HG02642 (cell line): ENCODE results near the gene CPVL.
"Not testable (repeated sequence)": the region's sequence is repeated elsewhere in the genome, so short reads cannot be mapped to it uniquely, and the experiment has no call there.

Source experiments
- ATAC-seq: cut with Tn5 transposase; IDR thresholded peaks from one replicate; pipeline ENCODE4 v1.9.1; 2021; ENCODE audit warnings: mild to moderate bottlenecking; ENCODE audit not compliant: unreplicated experiment, poor library complexity

The CPVL gene

GRCh38 chr7:29123626-29124190 lies 22.6 kb downstream of the CPVL start:
- ATAC-seq: no peak

- no peak for ATAC-seq
Measured at GRCh38 chr7:29122759-29123158, 23.6 kb downstream of the CPVL start.

DNA sequence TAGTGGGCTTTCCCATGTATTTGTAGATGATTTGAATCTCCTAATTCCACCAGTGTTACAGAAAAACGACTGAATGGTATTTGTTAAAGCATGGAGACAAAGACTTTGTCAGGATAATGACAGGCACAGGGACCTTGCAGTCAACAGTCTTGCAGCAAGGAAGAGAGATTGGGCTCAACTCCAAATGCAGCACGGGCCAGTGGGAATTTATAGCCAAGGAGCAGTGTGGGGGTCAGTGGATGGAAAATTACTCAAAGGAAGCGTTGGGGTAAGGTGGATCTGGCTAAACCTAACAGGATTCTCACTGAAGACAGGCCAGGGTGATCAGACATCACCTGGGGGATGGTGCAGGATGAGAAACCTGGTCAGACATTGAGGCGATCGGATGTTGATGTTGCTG lies 24.3 kb downstream of the CPVL start:
- ATAC-seq: no peak

DNA sequence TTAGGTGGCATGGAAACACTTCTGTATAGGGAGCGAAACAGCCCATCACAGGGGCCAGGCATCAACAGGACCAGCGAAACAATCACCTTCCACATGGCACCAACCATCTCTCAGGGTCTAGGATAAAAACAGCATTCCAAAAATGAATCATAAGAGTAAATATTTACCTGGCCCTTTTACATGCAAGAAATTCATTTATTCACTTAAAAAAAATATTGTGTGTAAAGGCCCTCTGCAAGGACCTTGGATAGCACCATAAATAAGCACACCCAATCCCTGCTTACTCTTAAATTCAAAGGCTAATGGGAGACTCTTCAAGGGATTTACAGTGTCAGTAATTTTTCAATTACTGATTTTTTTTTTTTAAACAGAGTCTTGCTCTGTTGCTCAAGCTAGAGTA lies 25.4 kb downstream of the CPVL start:
- ATAC-seq: no peak

GRCh38 chr7:29119538-29119937 lies 26.8 kb downstream of the CPVL start:
- ATAC-seq: no peak

GRCh38 chr7:29116361-29117200 lies 29.8 kb downstream of the CPVL start:
- ATAC-seq: no peak

DNA sequence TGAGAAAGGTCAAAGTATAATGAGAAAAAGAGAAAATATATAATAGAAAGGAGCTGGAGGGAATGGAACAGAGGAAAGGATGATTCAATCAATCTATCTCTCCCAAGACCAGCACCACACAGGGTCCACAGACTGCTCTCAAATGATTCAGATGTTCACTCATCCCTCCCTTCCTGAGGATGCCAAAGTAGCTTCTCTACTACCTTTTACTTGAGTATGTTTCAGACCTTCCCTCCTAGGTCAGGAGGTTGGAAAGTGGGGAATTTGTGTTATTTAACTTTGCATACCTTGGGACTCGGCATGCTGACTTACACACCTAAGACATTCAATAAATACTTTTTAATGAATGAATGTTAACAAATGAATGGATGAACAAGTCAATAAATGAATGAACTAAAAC lies 30.6 kb downstream of the CPVL start:
- no peak for ATAC-seq

DNA sequence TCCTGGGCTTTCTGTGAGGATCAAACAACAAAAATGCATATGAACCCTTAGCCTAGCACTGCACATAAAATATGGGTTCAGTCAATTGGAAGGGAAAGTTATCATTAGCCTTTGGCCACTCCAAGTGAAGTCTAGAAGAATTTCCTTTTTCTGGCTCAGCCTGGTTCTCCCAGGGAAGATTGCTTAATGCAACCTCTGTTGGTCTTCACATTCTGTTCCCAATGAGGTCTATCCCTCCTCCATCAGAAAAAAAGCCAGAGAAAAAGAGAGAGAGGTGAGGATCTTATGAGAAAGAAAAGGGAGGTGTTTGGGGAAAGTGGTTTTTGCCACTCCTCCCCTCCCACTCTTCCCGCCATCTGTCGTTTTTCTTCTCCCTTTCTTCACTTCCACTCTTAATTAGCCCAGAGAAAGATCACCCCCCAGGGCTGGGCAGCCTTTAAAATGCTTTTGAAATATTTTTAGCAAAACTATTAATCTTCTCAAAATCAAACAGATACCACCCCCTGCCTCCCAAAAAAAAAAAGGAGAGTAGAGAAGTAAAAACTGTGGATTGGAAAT lies 31.1 kb downstream of the CPVL start:
- ATAC-seq: no peak

DNA sequence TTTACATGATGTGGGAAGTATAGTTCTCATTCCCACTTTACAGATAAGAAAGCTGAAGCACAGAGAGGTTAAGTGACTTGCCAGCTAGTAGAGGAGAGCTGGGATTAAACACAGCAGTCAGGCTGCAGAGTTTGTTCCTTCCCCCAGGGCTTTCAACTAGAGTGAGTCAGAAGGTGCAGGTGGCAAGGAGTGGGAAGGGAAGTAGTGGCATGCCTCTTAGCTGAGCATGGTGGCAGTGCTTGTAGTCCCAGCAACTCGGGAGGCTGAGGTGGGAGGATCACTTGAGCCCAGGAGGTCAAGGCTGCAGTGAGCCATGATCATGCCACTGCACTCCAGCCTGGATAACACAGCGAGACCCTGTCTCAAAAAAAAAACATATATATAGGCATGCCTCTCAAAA lies 32.1 kb downstream of the CPVL start:
- ATAC-seq: not testable (repeated sequence)

- ATAC-seq: no peak
Measured at GRCh38 chr7:29113384-29114102, 32.8 kb downstream of the CPVL start.

GRCh38 chr7:29112721-29113120 lies 33.6 kb downstream of the CPVL start:
- ATAC-seq: no peak

DNA sequence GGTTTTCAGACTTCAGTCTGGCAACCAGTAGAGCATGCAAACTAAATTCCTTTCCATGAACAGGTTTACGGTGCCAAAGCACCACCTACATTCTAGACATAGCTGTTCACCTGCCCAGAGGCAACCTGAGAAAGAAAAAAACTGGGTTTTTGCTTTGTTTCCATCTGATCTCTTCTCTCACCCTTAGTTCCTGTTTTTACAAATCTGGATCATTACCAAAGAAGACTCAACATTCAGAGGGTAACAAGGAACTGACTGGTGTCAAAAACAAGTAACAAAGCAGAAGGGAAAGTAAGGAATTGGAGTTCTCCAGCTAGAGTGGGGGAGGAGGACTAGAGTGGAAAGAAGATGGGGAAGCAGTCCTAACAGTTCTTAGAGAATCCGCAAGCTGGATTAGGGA lies 36.4 kb downstream of the CPVL start:
- no peak for ATAC-seq

GRCh38 chr7:29109358-29109757 lies 37.0 kb downstream of the CPVL start:
- ATAC-seq: no peak

GRCh38 chr7:29107056-29107455 lies 39.3 kb downstream of the CPVL start:
- ATAC-seq: no peak

- no peak for ATAC-seq
Measured at GRCh38 chr7:29106669-29106988, 39.7 kb downstream of the CPVL start.

GRCh38 chr7:29105752-29106668 lies 40.3 kb downstream of the CPVL start:
- no peak for ATAC-seq

DNA sequence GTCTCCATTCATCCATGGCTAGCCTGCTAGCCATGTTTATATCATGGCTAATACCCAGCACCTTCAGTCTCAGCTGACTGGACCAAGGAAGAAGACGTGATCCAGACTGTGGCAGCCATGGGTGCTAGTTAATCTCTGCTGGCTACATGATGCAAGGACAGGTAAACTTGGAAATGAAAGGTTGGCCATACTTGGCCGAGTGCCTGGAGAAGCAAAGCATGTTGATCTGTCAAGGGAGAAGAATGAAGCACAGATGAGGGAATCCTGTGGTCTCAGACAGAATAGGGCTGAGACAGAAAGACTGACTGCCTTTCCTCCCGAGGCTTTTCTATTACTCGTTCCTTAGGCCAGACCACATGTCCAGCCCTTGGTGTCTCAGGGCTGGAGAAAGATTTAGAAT lies 41.1 kb downstream of the CPVL start:
- ATAC-seq: no peak

- ATAC-seq: no peak
Measured at GRCh38 chr7:29102558-29103151, 43.7 kb downstream of the CPVL start.

DNA sequence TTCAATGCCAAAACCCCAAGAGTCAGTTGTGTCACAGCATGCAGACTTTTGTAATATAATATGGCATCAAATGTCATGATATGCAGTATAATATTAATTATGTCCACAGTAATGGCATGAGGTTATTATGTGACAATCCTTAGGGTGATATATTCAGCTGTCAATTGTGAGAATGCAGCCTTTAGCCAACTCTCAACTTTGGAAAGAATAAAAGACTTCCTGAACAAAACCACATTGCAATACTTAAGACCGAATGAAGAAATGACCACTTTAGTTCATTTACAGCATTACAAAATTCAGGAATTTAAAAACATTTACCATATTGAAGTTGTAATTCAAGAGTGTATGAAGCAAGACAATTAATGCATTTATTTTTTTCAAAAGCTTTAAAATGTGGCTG lies 45.4 kb downstream of the CPVL start:
- ATAC-seq: no peak
